Pancreas (tissue), 10 donors: Measurements from ENCODE around the gene GAREM2. TPM values are rescaled to one million over a fixed set of nuclear protein-coding genes. Genes with fewer than 3 reads are reported as not detected.

ENCODE experiments used
- ATAC-seq, 4 donors: fragments of 200-7000 bp; cut with Tn5 transposase; one replicate each; pipeline versions ENCODE4 v1.8.0 to v1.9.1; 2020; ENCODE audit warnings: mild to moderate bottlenecking in 4 of 4, moderate library complexity in 4 of 4
- DNase-seq, 6 donors: peaks; one replicate each; pipeline ENCODE4 v3.0.0-alpha.2; 2020
- FAIRE-seq: peaks from 2 replicates; lab custom pipeline; 2012; peaks lifted over from hg19 to GRCh38; lab: Jason Lieb, UNC
- H3K27ac ChIP-seq, 4 donors: fragments of 200-600 bp; sonication (generic); 1 replicate in 3 of 4; 2 replicates in 1 of 4; pipeline versions ENCODE4 v1.5.0 to v1.8.0; 2020
- H3K27me3 ChIP-seq, 4 donors: fragments of 200-600 bp; one replicate each; pipeline ENCODE4 v1.8.0; 2021
- H3K36me3 ChIP-seq, 3 donors: fragments of 200-600 bp; sonication (generic) in 1 of 3; one replicate each; pipeline versions ENCODE4 v1.5.0 to v1.8.0; 2020 to 2021
- H3K4me1 ChIP-seq, 3 donors: fragments of 200-600 bp; one replicate each; pipeline ENCODE4 v1.8.0; 2021
- H3K4me3 ChIP-seq, 4 donors: fragments of 200-600 bp; sonication (generic) in 2 of 4; one replicate each; pipeline versions ENCODE4 v1.5.0 to v1.8.0; 2020 to 2021
- H3K9me3 ChIP-seq, 4 donors: fragments of 200-600 bp; one replicate each; pipeline ENCODE4 v1.8.0; 2021
- WGBS, 2 donors: extraction: QIAGEN DNeasy Blood & Tissue Kit; methylation state at CpG; one replicate each; pipeline ENCODE4 v1.1.7; 2013; 5-methylcytosine and 5-hydroxymethylcytosine counted together
- intact Hi-C, 3 donors: fragments of 100-400 bp; cut with DNase I; formaldehyde crosslinking; loops; one replicate each; pipeline versions ENCODE4 v1.11.1 to v1.14.2; 2022
- polyA plus RNA-seq, 2 donors: library from polyadenylated mRNA; stranded (reverse); fragments of 200-250 nt; gene quantifications; one replicate each; pipeline ENCODE4 v1.2.3, GENCODE V29; 2013
- total RNA-seq, 6 donors: library from RNA; stranded (reverse); fragmentation: NEBNext Ultra II Directional in 4 of 6; extraction: Animal tissue kit (Norgen Biotek cat#: 25700) in 4 of 6; gene quantifications; one replicate each; pipeline versions ENCODE4 v1.2.1 to v1.2.4, GENCODE V29; 2021 to 2023
- TF ChIP-seq, protein P1 (sequence below), 4 donors: fragments of 200-600 bp; sonication (generic) in 3 of 4; IDR thresholded peaks; one replicate each; pipeline versions ENCODE4 v1.5.0 to v1.8.0; 2021; ENCODE audit warnings: antibody characterized with exemption in 4 of 4
- donor health status: healthy with polysubstance abuse.
- donor health status: DM: no; HTN: no; CAD: no; lungs with moderate emphysema.
- donor health status: DM: no; HTN: no; CAD: no.
- donor health status: control.
- donor health status: control.
- donor health status: Bipolar disorder and iron deficiency.
- donor health status: DM: yes; HTN: yes; CAD: no.
- donor health status: DM: no; HTN: no; CAD: no.
- donor health status: DM: no; HTN: no; CAD: no.
- donor health status: DM: yes; HTN: yes; CAD: no.

Gene GAREM2
- 1 to 10 TPM; 1.2 to 4.0 (median 2.6) TPM for total RNA-seq
- 1 to 10 TPM; 1.1 TPM for polyA plus RNA-seq

DNA sequence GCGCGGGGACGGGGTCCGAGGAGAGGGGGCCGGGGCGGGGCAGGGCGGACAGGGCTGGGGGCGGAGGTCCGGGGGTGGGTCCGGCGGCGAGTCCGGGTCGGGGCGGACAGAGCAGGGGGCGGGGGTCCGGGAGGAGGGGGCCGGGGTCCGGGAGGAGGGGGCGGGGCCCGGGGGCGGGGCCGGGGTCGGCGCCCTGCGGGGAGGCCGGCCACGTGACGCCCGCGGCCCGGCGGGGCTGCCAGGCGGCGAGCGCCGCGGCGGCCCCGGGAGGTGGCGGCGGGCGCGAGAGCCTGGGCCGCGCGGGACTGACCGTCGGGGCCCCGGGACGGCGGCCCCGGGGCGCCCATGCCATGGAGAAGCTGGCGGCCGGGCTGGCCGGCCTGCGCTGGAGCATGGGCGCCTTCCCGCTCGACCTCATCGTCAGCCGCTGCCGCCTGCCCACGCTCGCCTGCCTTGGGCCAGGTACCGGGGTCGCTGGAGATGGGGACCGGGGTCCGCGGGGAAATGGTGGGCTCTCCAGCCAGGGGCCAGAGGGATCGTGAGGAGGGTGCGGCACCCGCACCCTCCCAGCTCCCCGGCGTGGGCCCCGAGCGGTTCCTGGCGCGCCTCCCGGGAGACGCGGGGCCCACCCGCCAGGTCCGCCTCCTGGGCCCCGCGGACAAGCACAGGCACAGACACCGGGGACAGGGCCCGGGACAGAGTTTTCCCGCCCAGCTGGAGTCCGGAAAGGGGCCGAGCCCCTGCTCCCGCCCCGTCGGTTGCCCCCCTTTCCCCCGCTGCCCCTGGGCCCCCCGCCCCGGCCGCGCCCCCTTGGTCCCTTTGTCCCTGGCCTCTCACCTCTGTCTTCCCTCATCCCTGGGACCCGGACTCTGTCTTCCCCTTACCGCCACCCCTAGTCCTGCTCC is at the start of gene GAREM2:
Gene GAREM2 (plus strand): TSS at position 218 of the 905 bp plus-strand sequence. CDS start 133 bp downstream, at position 351.
- no peaks in the 10 kb centered on the region for H3K36me3 ChIP-seq
- no peaks in the 10 kb centered on the region for H3K27me3 ChIP-seq
- FAIRE-seq: no peak
- peak; percentile 17 to 59 (median 50) for ATAC-seq
- 2% methylated on average over 32 to 92 of the region's 102 CpGs for WGBS, 2 donors
- H3K9me3 ChIP-seq: no peaks in the 10 kb centered on the region
- intact Hi-C loops: no loop called here
- H3K4me3 ChIP-seq: peak within 1 kb of the TSS in 3 of 4 donors; percentile 12 to 50 (median 36)
- peaks cover 0 to 6% (median 4%) of the 10 kb centered on the region in 3 donors for H3K4me1 ChIP-seq
- no peak within 1 kb of the TSS for H3K27ac ChIP-seq
- DNase-seq: no peak
- TF ChIP-seq, protein P1, sequence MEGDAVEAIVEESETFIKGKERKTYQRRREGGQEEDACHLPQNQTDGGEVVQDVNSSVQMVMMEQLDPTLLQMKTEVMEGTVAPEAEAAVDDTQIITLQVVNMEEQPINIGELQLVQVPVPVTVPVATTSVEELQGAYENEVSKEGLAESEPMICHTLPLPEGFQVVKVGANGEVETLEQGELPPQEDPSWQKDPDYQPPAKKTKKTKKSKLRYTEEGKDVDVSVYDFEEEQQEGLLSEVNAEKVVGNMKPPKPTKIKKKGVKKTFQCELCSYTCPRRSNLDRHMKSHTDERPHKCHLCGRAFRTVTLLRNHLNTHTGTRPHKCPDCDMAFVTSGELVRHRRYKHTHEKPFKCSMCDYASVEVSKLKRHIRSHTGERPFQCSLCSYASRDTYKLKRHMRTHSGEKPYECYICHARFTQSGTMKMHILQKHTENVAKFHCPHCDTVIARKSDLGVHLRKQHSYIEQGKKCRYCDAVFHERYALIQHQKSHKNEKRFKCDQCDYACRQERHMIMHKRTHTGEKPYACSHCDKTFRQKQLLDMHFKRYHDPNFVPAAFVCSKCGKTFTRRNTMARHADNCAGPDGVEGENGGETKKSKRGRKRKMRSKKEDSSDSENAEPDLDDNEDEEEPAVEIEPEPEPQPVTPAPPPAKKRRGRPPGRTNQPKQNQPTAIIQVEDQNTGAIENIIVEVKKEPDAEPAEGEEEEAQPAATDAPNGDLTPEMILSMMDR (IDR thresholded peaks at IDR 0.05): no peak

DNA sequence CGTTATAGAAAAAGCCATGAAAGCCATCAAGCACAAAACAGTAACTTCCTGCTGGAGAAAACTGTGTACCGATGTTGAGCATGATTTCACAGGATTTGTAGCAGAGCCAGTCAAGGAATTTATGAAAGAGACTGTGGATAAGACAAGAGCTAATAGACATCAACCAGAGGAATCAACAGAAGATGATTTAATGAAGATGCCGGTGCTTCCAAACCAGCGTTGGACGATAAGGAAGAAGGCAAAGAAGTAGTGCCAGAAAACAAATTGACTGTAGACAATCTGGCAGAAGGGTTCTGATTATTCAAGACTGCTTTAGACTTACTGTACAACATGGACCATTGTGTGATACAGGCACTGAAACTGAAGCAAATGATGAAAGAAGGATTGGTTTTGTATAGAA is 49.5 kb upstream of the GAREM2 start:
- no peak overlapping the region for H3K27ac ChIP-seq
- no peaks in the 10 kb centered on the region for H3K9me3 ChIP-seq
- ATAC-seq: no peak
- FAIRE-seq: no peak
- no peak for DNase-seq
- no peak overlapping the region for H3K4me3 ChIP-seq
- TF ChIP-seq, protein P1 (IDR thresholded peaks at IDR 0.05): no peak
- no peaks in the 10 kb centered on the region for H3K36me3 ChIP-seq
- H3K27me3 ChIP-seq: no peaks in the 10 kb centered on the region
- no peaks in the 10 kb centered on the region for H3K4me1 ChIP-seq
- 77 to 82% methylated on average over 5 of the region's 5 CpGs for WGBS, 2 donors
- intact Hi-C loops: no loop called here

DNA sequence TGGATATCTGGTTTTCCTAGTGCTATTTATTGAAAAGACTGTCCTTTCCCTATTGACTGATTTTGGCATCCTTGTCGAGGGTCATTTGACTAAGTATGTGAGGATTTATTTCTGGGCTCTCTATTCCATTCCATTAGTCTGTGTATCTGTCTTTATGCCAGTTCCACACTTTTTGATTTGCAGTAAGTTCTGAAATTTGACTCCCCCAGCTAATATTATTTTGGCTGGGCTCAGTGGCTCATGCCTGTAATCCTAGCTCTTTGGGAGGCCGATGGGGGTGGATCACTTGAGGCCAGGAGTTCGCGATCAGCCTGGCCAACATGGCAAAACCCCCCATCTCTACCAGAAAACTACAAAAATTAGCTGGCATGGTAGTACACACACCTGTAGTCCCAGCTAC is 46.8 kb upstream of the GAREM2 start:
- H3K27me3 ChIP-seq: no peaks in the 10 kb centered on the region
- FAIRE-seq (no peak), DNase-seq (no peak), ATAC-seq (no peak)
- no peak overlapping the region for H3K27ac ChIP-seq
- H3K4me1 ChIP-seq: no peaks in the 10 kb centered on the region
- no peaks in the 10 kb centered on the region for H3K9me3 ChIP-seq
- intact Hi-C loops: no loop called here
- no peaks in the 10 kb centered on the region for H3K36me3 ChIP-seq
- H3K4me3 ChIP-seq: no peak overlapping the region
- 86 to 92% methylated on average over 4 of the region's 4 CpGs for WGBS, 2 donors
- TF ChIP-seq, protein P1 (IDR thresholded peaks at IDR 0.05): no peak

DNA sequence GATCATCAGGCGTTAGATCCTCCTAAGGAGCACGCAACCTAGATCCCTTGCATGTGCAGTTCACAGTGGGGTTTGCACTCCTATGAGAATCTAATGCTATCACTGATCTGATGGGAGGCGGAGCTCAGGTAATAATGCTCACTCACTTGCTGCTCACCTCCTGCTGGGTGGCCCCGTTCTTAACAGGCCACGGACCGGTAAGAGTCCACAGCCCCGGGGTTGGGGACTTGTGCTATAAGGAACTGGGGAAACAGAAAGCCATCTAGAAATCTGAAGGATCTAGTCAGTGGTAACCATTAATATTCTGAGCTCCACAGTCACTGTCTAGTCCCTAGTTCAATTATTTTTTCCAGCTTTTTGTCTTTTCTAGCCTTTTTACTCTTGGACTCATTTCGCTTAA is 44.7 kb upstream of the GAREM2 start:
- WGBS, 2 donors: 96 to 97% methylated on average over 8 of the region's 8 CpGs
- no peaks in the 10 kb centered on the region for H3K9me3 ChIP-seq
- no peak overlapping the region for H3K4me3 ChIP-seq
- no peaks in the 10 kb centered on the region for H3K4me1 ChIP-seq
- FAIRE-seq (no peak), ATAC-seq (no peak), DNase-seq (no peak)
- H3K27ac ChIP-seq: no peak overlapping the region
- no peaks in the 10 kb centered on the region for H3K27me3 ChIP-seq
- intact Hi-C loops: no loop called here
- no peaks in the 10 kb centered on the region for H3K36me3 ChIP-seq
- TF ChIP-seq, protein P1 (IDR thresholded peaks at IDR 0.05): no peak

DNA sequence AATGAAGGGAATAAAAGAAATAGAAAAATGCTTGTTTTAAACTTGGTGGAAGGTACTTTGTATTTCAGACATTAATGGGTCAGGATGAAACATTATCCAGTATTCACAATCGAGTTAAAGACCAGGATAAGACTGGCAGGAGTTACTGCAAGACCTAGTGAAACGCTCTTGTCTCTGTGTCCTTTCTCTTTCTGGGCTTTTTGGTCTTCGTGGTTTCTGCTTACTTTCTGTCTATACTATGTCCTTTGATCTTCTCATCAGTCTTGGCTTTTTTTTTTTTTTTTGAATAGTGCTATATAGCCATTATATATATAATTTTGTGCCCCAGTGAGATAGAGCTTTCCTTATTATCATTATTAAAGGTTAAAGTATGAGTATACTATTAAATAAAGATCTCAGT is 42.1 kb upstream of the GAREM2 start:
- no peak overlapping the region for H3K4me3 ChIP-seq
- no peak for FAIRE-seq
- no peaks in the 10 kb centered on the region for H3K4me1 ChIP-seq
- no peak for ATAC-seq
- DNase-seq: no peak
- H3K27ac ChIP-seq: no peak overlapping the region
- TF ChIP-seq, protein P1 (IDR thresholded peaks at IDR 0.05): no peak
- no peaks in the 10 kb centered on the region for H3K27me3 ChIP-seq
- H3K36me3 ChIP-seq: peaks cover 0 to 4% (median 0%) of the 10 kb centered on the region in 3 donors
- no peaks in the 10 kb centered on the region for H3K9me3 ChIP-seq
- WGBS, 2 donors: 88 to 91% methylated on average over 3 of the region's 3 CpGs
- intact Hi-C loops: no loop called here
